SK-N-SH treated with all-trans-retinoic acid at 6 μM for 48 hours (cell line): ENCODE results near the gene MDM4.

Source experiments
- ATAC-seq: fragments of 200-7000 bp; cut with Tn5 transposase; 3 replicates; pipeline ENCODE4 v1.9.1; 2020; ENCODE audit warnings: mild to moderate bottlenecking, moderate library complexity
- ARNTL ChIP-seq: fragments of 450-650 bp; formaldehyde crosslinking; IDR thresholded peaks from 2 replicates; pipeline ENCODE4 v1.5.0; 2020; ENCODE audit warnings: low read depth, mild to moderate bottlenecking, moderate library complexity, borderline replicate concordance
- BACH2 ChIP-seq: fragments of 250-450 bp; sonication (Bioruptor Pico); IDR thresholded peaks from 2 replicates; pipeline ENCODE4 v1.9.0; 2021; ENCODE audit warnings: mild to moderate bottlenecking, borderline replicate concordance
- CREB5 ChIP-seq: fragments of 250-450 bp; sonication (Bioruptor Pico); IDR thresholded peaks from 2 replicates; pipeline ENCODE4 v1.5.1; 2020; ENCODE audit warnings: low read depth, mild to moderate bottlenecking, moderate library complexity
- CSDC2 ChIP-seq: fragments of 250-450 bp; sonication (Bioruptor Pico); IDR thresholded peaks from 2 replicates; pipeline ENCODE4 v1.5.0; 2020; ENCODE audit warnings: mild to moderate bottlenecking, moderate library complexity
- CSRNP3 ChIP-seq: fragments of 250-450 bp; sonication (Bioruptor Pico); IDR thresholded peaks from 2 replicates; pipeline ENCODE4 v1.5.1; 2021; ENCODE audit warnings: mild to moderate bottlenecking, moderate library complexity
- ESRRG ChIP-seq: fragments of 250-450 bp; sonication (Bioruptor Pico); IDR thresholded peaks from 2 replicates; pipeline ENCODE4 v1.6.1; 2021; ENCODE audit warnings: mild to moderate bottlenecking
- GLIS3 ChIP-seq: fragments of 250-450 bp; sonication (Bioruptor Pico); IDR thresholded peaks from 2 replicates; pipeline ENCODE4 v1.5.0; 2020; ENCODE audit warnings: mild to moderate bottlenecking, moderate library complexity
- ISL1 ChIP-seq: fragments of 250-450 bp; sonication (Bioruptor Pico); IDR thresholded peaks from 2 replicates; pipeline ENCODE4 v2.1.2; 2022; ENCODE audit warnings: mild to moderate bottlenecking, moderate library complexity
- OSR1 ChIP-seq: fragments of 250-450 bp; sonication (Bioruptor Pico); IDR thresholded peaks from 2 replicates; pipeline ENCODE4 v1.8.0; 2022; ENCODE audit warnings: moderate library complexity, mild to moderate bottlenecking, inconsistent platforms
- PATZ1 ChIP-seq: fragments of 250-450 bp; sonication (Bioruptor Pico); IDR thresholded peaks from 2 replicates; pipeline ENCODE4 v1.8.0; 2020; ENCODE audit warnings: mild to moderate bottlenecking, moderate library complexity, borderline replicate concordance
- TCF4 ChIP-seq: fragments of 250-450 bp; sonication (Bioruptor Pico); IDR thresholded peaks from 2 replicates; pipeline ENCODE4 v1.8.0; 2021; ENCODE audit warnings: mild to moderate bottlenecking, moderate library complexity, borderline replicate concordance
- TOX ChIP-seq: fragments of 250-450 bp; sonication (Bioruptor Pico); IDR thresholded peaks from 2 replicates; pipeline ENCODE4 v1.8.0; 2021; ENCODE audit warnings: mild to moderate bottlenecking, moderate library complexity, borderline replicate concordance
- TSHZ2 ChIP-seq: fragments of 250-450 bp; sonication (Bioruptor Pico); IDR thresholded peaks from 2 replicates; pipeline ENCODE4 v1.5.0; 2020; ENCODE audit warnings: mild to moderate bottlenecking, moderate library complexity
- ZC3H10 ChIP-seq: fragments of 250-450 bp; sonication (Bioruptor Pico); IDR thresholded peaks from 2 replicates; pipeline ENCODE4 v1.5.1; 2021; ENCODE audit warnings: mild to moderate bottlenecking, moderate library complexity
- ZFP3 ChIP-seq: fragments of 250-450 bp; sonication (Bioruptor Pico); IDR thresholded peaks from 2 replicates; pipeline ENCODE4 v1.5.0; 2020; ENCODE audit warnings: mild to moderate bottlenecking, moderate library complexity
- ZNF70 ChIP-seq: fragments of 450-650 bp; formaldehyde crosslinking; IDR thresholded peaks from 2 replicates; pipeline ENCODE4 v1.5.0; 2020; ENCODE audit warnings: mild to moderate bottlenecking, moderate library complexity
- ZNF8 ChIP-seq: fragments of 450-650 bp; formaldehyde crosslinking; IDR thresholded peaks from 2 replicates; pipeline ENCODE4 v1.5.0; 2020; ENCODE audit warnings: mild to moderate bottlenecking, moderate library complexity
- TF ChIP-seq, protein P1 (sequence below): fragments of 250-450 bp; sonication (Bioruptor Pico); IDR thresholded peaks from 2 replicates; pipeline ENCODE4 v1.8.0; 2021; ENCODE audit warnings: low read depth, mild to moderate bottlenecking, moderate library complexity, borderline replicate concordance

Gene MDM4

DNA sequence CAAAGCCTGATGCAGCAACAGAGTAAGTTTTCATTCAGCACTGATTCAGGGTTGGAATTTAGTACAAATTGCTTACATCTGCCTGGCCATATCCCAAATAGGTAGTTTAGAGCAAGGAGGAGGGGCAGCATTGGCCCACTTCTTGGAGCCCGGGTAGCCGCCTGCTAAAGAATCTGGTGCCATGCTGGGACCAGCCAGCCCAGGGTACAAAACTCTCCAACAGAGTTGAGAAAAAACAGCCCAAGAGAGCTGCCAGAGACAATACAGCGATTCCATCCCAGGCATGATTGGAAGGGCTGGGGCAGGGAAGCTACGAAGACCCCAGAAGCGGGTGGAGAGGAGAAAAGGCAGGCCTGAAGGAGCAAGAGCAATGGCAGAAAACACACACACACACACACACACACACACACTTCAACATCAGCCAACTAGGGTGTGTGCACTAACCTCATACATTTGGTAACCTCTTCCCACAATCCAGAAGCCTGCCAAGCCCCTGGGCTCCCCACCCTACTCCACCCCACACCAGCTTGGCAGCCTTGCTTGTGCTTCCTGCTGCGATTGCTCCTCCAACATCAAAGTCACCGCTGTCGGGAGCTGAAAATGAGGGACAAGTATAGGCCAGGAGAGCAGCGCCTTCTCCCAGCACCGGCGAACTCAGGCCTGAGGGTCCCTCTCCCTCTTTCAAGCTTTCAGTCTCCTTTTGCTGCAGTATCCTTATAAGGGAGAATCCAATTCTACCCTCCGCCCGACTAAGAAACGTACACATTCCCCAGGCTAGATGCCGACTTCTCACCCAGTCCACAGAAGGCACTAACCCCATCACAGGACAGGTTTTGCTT, 22.8 kb upstream of the MDM4 start:
- TF ChIP-seq OSR1 (CRISPR knock-in tag) (no peak), TSHZ2 (CRISPR knock-in tag) (no peak), ZNF70 (CRISPR knock-in tag) (no peak)
- ATAC-seq: peak; percentile 34

GRCh38 chr1:204493984-204494280, 22.3 kb upstream of the MDM4 start:
- ATAC-seq: peak; percentile 69
- TF ChIP-seq TOX (no peak), BACH2 (no peak), CREB5 (CRISPR knock-in tag) (no peak), CSRNP3 (CRISPR knock-in tag) (no peak)
- TF ChIP-seq, protein P1, sequence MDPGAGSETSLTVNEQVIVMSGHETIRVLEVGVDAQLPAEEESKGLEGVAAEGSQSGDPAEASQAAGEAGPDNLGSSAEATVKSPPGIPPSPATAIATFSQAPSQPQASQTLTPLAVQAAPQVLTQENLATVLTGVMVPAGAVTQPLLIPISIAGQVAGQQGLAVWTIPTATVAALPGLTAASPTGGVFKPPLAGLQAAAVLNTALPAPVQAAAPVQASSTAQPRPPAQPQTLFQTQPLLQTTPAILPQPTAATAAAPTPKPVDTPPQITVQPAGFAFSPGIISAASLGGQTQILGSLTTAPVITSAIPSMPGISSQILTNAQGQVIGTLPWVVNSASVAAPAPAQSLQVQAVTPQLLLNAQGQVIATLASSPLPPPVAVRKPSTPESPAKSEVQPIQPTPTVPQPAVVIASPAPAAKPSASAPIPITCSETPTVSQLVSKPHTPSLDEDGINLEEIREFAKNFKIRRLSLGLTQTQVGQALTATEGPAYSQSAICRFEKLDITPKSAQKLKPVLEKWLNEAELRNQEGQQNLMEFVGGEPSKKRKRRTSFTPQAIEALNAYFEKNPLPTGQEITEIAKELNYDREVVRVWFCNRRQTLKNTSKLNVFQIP (CRISPR knock-in tag): no peak

DNA sequence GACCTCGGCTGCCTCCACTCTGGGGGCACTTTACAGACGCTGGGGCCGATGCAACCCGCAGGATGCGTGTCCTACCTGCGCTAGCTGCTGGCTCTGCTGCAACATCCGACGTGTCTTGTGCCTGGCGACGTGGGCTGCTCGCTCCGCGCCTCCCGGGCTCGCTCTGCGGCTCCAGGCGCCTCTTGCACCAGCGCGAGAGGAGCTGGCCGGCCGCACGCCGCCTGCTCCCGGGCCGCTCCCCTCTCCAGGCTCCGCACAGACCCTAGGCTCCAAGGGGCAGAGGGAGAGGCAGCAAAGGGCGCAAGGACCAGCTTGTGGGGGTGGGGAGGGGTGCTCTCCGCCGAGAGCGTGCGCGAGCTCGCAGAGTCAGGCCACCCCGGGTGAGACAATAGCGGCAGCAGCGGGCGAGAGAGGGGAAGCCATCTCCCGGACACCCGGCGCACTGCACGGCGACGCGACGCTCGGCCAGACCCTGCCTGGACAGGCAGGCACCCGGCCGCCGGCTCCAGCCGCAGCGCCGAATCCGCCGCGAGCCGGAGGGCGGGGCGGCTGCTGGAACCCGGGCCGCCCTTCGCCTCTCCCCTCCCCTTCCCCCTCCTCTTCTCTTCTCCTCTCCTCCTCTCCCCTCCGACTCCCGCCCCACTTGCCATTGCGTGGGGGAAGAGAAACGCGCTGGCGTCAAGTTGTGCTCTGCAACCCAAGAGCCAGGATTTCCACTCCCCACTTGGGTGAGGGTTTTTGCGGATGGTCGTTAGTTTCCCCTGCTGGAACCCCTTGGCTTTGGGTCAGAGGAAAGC, 21.7 kb upstream of the MDM4 start, which contains the start of gene PIK3C2B:
Gene PIK3C2B (minus strand): TSS at position 525 of the 797 bp plus-strand sequence. CDS start 25,003 bp downstream, outside the sequence.
- TF ChIP-seq ZC3H10 (CRISPR knock-in tag) (no peak), TCF4 (CRISPR knock-in tag) (no peak), ZNF8 (no peak), ESRRG (no peak), PATZ1 (no peak), OSR1 (CRISPR knock-in tag) (no peak), ZFP3 (no peak), GLIS3 (CRISPR knock-in tag) (no peak), TOX (no peak), ARNTL (CRISPR knock-in tag) (no peak), ISL1 (CRISPR knock-in tag) (no peak), CSDC2 (no peak), ZNF70 (CRISPR knock-in tag) (no peak)
- peak; percentile 95 for ATAC-seq
